ENCODE results near the gene PALLD. TPM values are rescaled to one million over a fixed set of nuclear protein-coding genes. Genes with fewer than 3 reads are reported as not detected.

The PALLD gene
- total and polyA plus RNA-seq, 2 of the 8 experiments (the other 6 are each of a cell fraction or from before 2014, with no cell fraction given): 10.5 to 25.0 TPM

DNA sequence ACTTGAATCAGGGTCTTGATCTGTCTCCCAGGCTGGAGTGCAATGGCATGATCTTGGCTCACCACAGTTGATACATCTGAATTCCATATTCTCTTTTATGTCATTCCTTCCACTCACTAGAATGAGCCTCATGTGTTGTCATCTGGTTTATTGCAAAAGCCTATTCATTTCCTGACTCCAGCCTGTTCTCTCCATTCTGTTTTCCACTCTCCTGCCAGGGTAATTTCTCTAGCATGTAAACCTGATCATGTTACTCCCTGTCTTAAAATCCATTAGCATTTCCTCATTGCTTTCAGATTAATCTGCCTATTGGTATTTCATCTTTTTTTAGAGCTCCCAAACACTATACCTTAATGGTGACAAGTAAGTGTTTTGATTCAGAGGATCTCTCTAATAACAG is 12.2 kb upstream of the PALLD start (continued):
- no peak for TF ChIP-seq EGR1 (IDR thresholded peaks at IDR 0.05; ENCODE audit: borderline replicate concordance, low read depth, low read length)
- TF ChIP-seq JUND (IDR thresholded peaks at IDR 0.05; ENCODE audit: low read length): no peak

All from H1 (cell line).